Endothelial cell of hepatic sinusoid (primary cell): Measurements from ENCODE around the gene MAPKAPK5.
"Not testable (repeated sequence)": the region's sequence is repeated elsewhere in the genome, so short reads cannot be mapped to it uniquely, and the experiment has no call there.

Experiments
- in situ Hi-C: cut with HindIII; loops from 2 replicates; pipeline ENCODE4 v1.10.0; 2017; ENCODE audit warnings: low sequenced_read_pairs

MAPKAPK5 gene

DNA sequence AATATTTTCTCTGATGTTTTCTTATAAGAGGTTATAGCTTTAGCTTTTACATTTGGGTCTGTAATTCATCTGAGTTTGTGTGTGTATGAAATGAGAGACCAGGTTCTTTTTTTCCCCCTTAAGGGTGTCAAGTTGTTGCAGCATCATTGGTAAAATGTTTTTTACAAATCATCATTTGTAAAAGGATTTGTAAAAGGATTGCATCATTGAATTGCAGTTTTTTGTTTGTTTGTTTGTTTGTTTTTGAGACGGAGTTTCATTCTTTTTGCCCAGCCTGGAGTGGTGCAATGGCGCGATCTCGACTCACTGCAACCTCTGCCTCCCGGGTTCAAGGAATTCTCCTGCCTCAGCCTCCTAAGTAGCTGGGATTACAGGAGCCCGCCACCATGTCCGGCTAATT is 31.1 kb downstream of the MAPKAPK5 start:
- in situ Hi-C loops, result no loop called here

- in situ Hi-C loops, result loop anchor here (5.0 kb wide), 1 partner anchor 51 kb away; no protein-coding TSS in a partner anchor
Measured at GRCh38 chr12:111881716-111882115, 39.7 kb downstream of the MAPKAPK5 start.

GRCh38 chr12:111886662-111887545 is 44.9 kb downstream of the MAPKAPK5 start:
- in situ Hi-C loops, result no loop called here

GRCh38 chr12:111887926-111888745 is 46.1 kb downstream of the MAPKAPK5 start:
- in situ Hi-C loops, result no loop called here

- in situ Hi-C loops, result no loop called here
Measured at GRCh38 chr12:111893287-111893686, 51.3 kb downstream of the MAPKAPK5 start.

GRCh38 chr12:111894556-111894955 is 52.5 kb downstream of the MAPKAPK5 start:
- in situ Hi-C loops, result no loop called here

DNA sequence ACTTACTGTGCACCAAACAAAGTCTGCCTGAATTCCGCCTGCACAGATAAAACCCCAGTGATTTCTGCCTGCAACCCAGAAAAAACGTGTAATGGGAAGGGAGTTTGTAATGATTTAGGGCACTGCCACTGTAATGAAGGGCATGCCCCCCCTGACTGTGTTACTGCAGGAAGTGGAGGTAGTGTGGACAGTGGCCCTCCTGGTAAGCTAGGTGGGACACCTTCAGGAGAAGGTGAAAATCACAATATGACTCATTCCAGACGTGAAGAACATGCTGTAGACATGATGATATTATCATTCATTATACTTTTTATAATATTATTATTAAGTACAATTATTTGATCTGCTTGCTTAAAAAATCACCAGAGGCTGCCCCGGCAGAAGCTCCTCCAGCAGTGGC is 59.2 kb downstream of the MAPKAPK5 start:
- in situ Hi-C loops, result no loop called here

DNA sequence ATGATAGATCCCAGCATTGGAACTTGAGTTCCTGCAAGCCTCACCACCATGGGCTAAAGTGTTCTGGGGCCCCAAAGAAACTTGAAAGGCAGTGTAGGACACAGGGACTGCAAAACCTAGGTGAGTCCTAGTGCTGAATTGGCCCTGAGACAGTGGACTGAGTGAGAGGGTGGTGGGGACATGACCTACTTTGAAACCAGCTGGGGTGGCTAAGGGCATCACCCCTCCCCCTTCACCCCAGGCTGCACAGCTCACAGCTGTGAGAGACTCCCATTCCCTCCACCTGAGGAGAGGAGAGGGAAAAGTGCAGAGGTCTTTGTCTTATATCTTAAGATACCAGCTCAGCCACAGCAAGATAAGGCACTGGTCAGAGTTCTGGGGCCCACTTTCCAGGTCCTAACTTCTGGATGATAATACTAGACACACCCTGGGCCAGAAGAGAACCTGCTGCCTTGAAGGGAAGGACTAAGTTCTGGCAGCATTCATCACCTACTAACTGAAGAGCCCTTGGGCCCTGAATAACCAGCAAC is 62.5 kb downstream of the MAPKAPK5 start:
- in situ Hi-C loops, result no loop called here

- in situ Hi-C loops, result no loop called here
Measured at GRCh38 chr12:111905502-111905901, 63.5 kb downstream of the MAPKAPK5 start.

GRCh38 chr12:111907740-111908139 is 65.7 kb downstream of the MAPKAPK5 start:
- in situ Hi-C loops, result no loop called here

GRCh38 chr12:111925171-111925570 is 83.1 kb downstream of the MAPKAPK5 start:
- in situ Hi-C loops, result no loop called here

- in situ Hi-C loops, result no loop called here
Measured at GRCh38 chr12:111926631-111927030, 84.6 kb downstream of the MAPKAPK5 start.

GRCh38 chr12:111927346-111927745 is 85.3 kb downstream of the MAPKAPK5 start:
- in situ Hi-C loops, result no loop called here

GRCh38 chr12:111932241-111932640 is 90.2 kb downstream of the MAPKAPK5 start:
- in situ Hi-C loops, result loop anchor here (5.0 kb wide), 2 partner anchors 35 to 50 kb away; no protein-coding TSS in a partner anchor

GRCh38 chr12:111936869-111937268 is 94.8 kb downstream of the MAPKAPK5 start:
- in situ Hi-C loops, result no loop called here

GRCh38 chr12:111937429-111937828 is 95.4 kb downstream of the MAPKAPK5 start:
- in situ Hi-C loops, result no loop called here

- in situ Hi-C loops, result no loop called here
Measured at GRCh38 chr12:111942557-111942956, 100.5 kb downstream of the MAPKAPK5 start.

- in situ Hi-C loops, result no loop called here
Measured at GRCh38 chr12:111943929-111944328, 101.9 kb downstream of the MAPKAPK5 start.

- in situ Hi-C loops, result not testable (repeated sequence)
Measured at GRCh38 chr12:111950961-111951676, 109.1 kb downstream of the MAPKAPK5 start.
